C4-2B (cell line): ENCODE measurements around the gene OR5H1.

ENCODE experiments used
- H3K27ac ChIP-seq: fragments of 450-650 bp; 2 replicates; pipeline ENCODE4 v1.5.1; 2017
- CTCF ChIP-seq: fragments of 450-650 bp; conservative IDR thresholded peaks from 2 replicates; pipeline ENCODE4 v1.5.1; 2017; ENCODE audit warnings: mild to moderate bottlenecking
- ZFX ChIP-seq: fragments of 450-650 bp; IDR thresholded peaks from 2 replicates; pipeline ENCODE4 v1.6.1; 2017

Gene OR5H1

GRCh38 chr3:98130421-98130820 is at the start of gene OR5H1:
Gene OR5H1, plus strand, starts transcription at chr3:98130721. Its CDS starts 1,977 bp downstream, at chr3:98132698.
- TF ChIP-seq ZFX (no peak), CTCF (no peak)
- no peak within 1 kb of the TSS for H3K27ac ChIP-seq

GRCh38 chr3:98086873-98087272 is 43.6 kb upstream of the OR5H1 start, which contains the start of gene OR5AC2:
Gene OR5AC2, plus strand, starts transcription at chr3:98087173. Its CDS starts 0 bp downstream, at chr3:98087173.
- TF ChIP-seq CTCF (no peak), ZFX (no peak)
- no peak within 1 kb of the TSS for H3K27ac ChIP-seq

- no peak for TF ChIP-seq ZFX
- no peak for TF ChIP-seq CTCF
- no peak overlapping the region for H3K27ac ChIP-seq
Observed at GRCh38 chr3:98095882-98096281, 34.6 kb upstream of the OR5H1 start.

GRCh38 chr3:98099848-98100247 is 30.7 kb upstream of the OR5H1 start:
- no peak for TF ChIP-seq CTCF
- TF ChIP-seq ZFX: no peak
- no peak overlapping the region for H3K27ac ChIP-seq

- TF ChIP-seq ZFX (no peak), CTCF (no peak)
- H3K27ac ChIP-seq: no peak overlapping the region
Observed at GRCh38 chr3:98108162-98108561, 22.4 kb upstream of the OR5H1 start.

- TF ChIP-seq ZFX: no peak
- TF ChIP-seq CTCF: no peak
- H3K27ac ChIP-seq: peak overlapping the region; percentile 51; the same call in 1 of the 2 replicates
Observed at GRCh38 chr3:98109807-98110549, 20.5 kb upstream of the OR5H1 start.

- TF ChIP-seq ZFX (no peak), CTCF (no peak)
- H3K27ac ChIP-seq: no peak overlapping the region
Observed at GRCh38 chr3:98110550-98110908, 20.0 kb upstream of the OR5H1 start.
